HepG2 (cell line): ENCODE data around the gene TAF3. TPM values are rescaled to one million over a fixed set of nuclear protein-coding genes. Genes with fewer than 3 reads are reported as not detected.

Source experiments
- FOXA3 ChIP-seq: IDR thresholded peaks from 2 replicates; pipeline ENCODE4 v1.6.1; 2016; ENCODE audit warnings: missing genetic modification reagents, missing compliant biosample characterization
- GTF3A ChIP-seq: sonication (generic); formaldehyde crosslinking; conservative IDR thresholded peaks from 2 replicates; pipeline ENCODE4 v1.4.0; 2020; ENCODE audit warnings: mild to moderate bottlenecking, missing genetic modification reagents
- MED1 ChIP-seq: sonication (generic); formaldehyde crosslinking; IDR thresholded peaks from 2 replicates; pipeline ENCODE4 v1.4.0; 2020; ENCODE audit warnings: missing genetic modification reagents
- MLLT10 ChIP-seq: sonication (generic); formaldehyde crosslinking; IDR thresholded peaks from 2 replicates; pipeline ENCODE4 v1.4.0; 2020; ENCODE audit warnings: missing genetic modification reagents
- NR2F6 ChIP-seq, 2 experiments: IDR thresholded peaks; 2 replicates each; pipeline ENCODE4 v1.6.1; 2016; ENCODE audit warnings: antibody characterized with exemption in 1 of 2, mild to moderate bottlenecking in 1 of 2
- PCBP2 ChIP-seq: fragments of 200-400 bp; formaldehyde crosslinking; optimal IDR thresholded peaks from 2 replicates; pipeline ENCODE3; 2018; ENCODE audit warnings: low read length, low read depth; ENCODE audit not compliant: poor library complexity, severe bottlenecking
- SIX4 ChIP-seq: sonication (generic); formaldehyde crosslinking; IDR thresholded peaks from 2 replicates; pipeline ENCODE4 v1.4.0; 2020; ENCODE audit warnings: missing genetic modification reagents
- SP1 ChIP-seq, 2 experiments: fragments of 450-650 bp in 1 of 2; sonication (generic) in 1 of 2; formaldehyde crosslinking in 1 of 2; IDR thresholded peaks; 2 replicates each; pipeline versions ENCODE4 v1.4.0 to v1.6.1; 2016 to 2020; ENCODE audit warnings: missing genetic modification reagents in 1 of 2
- ZNF501 ChIP-seq: sonication (generic); formaldehyde crosslinking; IDR thresholded peaks from 2 replicates; pipeline ENCODE4 v1.5.1; 2020; ENCODE audit warnings: mild to moderate bottlenecking, moderate library complexity, missing genetic modification reagents
- ZNF670 ChIP-seq: sonication (generic); formaldehyde crosslinking; IDR thresholded peaks from 2 replicates; pipeline ENCODE4 v1.8.0; 2022; ENCODE audit warnings: mild to moderate bottlenecking, missing genetic modification reagents, borderline replicate concordance
- ZNF703 ChIP-seq: sonication (generic); formaldehyde crosslinking; IDR thresholded peaks from 2 replicates; pipeline ENCODE4 v1.5.1; 2020; ENCODE audit warnings: missing genetic modification reagents, mild to moderate bottlenecking, moderate library complexity, borderline replicate concordance
- polyA plus RNA-seq, 8 experiments: library from polyadenylated mRNA; depleted of rRNA in 3 of 8; stranded (reverse) in 7 of 8; unstranded in 1 of 8; fragments of >200 nt; fragmentation: Illumina TruSeq in 4 of 8; extraction: Trizol in 4 of 8; gene quantifications; 2 replicates each; pipeline versions ENCODE4 v1.2.1 to v1.2.3, GENCODE V29; 2011 to 2016; ENCODE audit warnings: low read depth in 4 of 8, missing spikeins in 1 of 8, mixed read lengths in 1 of 8; ENCODE audit not compliant: insufficient read depth in 1 of 8
- total RNA-seq, 5 experiments: library from RNA; depleted of rRNA; stranded (reverse); fragments of >200 nt; fragmentation: Illumina TruSeq; extraction: Trizol; gene quantifications; 2 replicates each; pipeline ENCODE4 v1.2.3, GENCODE V29; 2016; ENCODE audit warnings: low read depth in 1 of 5
- TF ChIP-seq, protein P1 (sequence below): sonication (generic); formaldehyde crosslinking; IDR thresholded peaks from 2 replicates; pipeline ENCODE4 v1.9.0; 2021; ENCODE audit warnings: missing genetic modification reagents, mild to moderate bottlenecking, borderline replicate concordance
- TF ChIP-seq, protein P2 (sequence below): sonication (generic); formaldehyde crosslinking; IDR thresholded peaks from 2 replicates; pipeline ENCODE4 v1.8.1; 2023; ENCODE audit warnings: mild to moderate bottlenecking, moderate library complexity, missing genetic modification reagents
- TF ChIP-seq, protein P3 (sequence below): sonication (generic); formaldehyde crosslinking; IDR thresholded peaks from 2 replicates; pipeline ENCODE4 v1.8.0; 2022; ENCODE audit warnings: missing genetic modification reagents, mild to moderate bottlenecking, inconsistent platforms, borderline replicate concordance
- TF ChIP-seq, protein P4 (sequence below): IDR thresholded peaks from 2 replicates; pipeline ENCODE4 v1.6.1; 2018; ENCODE audit warnings: missing genetic modification reagents, mild to moderate bottlenecking, missing compliant biosample characterization
- TF ChIP-seq, protein P5 (sequence below): sonication (generic); formaldehyde crosslinking; IDR thresholded peaks from 2 replicates; pipeline ENCODE4 v1.5.1; 2020; ENCODE audit warnings: missing genetic modification reagents, mild to moderate bottlenecking, borderline replicate concordance
- TF ChIP-seq, protein P6 (sequence below): sonication (generic); IDR thresholded peaks from 2 replicates; pipeline ENCODE4 v1.6.1; 2016; ENCODE audit warnings: low read depth, borderline replicate concordance
- TF ChIP-seq, protein P7 (sequence below): sonication (generic); formaldehyde crosslinking; IDR thresholded peaks from 2 replicates; pipeline ENCODE4 v1.9.0; 2021; ENCODE audit warnings: missing genetic modification reagents, mild to moderate bottlenecking, borderline replicate concordance

Gene TAF3
- total and polyA plus RNA-seq, 2 of the 13 experiments (the other 11 are each of a cell fraction or from before 2014, with no cell fraction given): 1.7 to 2.9 TPM

DNA sequence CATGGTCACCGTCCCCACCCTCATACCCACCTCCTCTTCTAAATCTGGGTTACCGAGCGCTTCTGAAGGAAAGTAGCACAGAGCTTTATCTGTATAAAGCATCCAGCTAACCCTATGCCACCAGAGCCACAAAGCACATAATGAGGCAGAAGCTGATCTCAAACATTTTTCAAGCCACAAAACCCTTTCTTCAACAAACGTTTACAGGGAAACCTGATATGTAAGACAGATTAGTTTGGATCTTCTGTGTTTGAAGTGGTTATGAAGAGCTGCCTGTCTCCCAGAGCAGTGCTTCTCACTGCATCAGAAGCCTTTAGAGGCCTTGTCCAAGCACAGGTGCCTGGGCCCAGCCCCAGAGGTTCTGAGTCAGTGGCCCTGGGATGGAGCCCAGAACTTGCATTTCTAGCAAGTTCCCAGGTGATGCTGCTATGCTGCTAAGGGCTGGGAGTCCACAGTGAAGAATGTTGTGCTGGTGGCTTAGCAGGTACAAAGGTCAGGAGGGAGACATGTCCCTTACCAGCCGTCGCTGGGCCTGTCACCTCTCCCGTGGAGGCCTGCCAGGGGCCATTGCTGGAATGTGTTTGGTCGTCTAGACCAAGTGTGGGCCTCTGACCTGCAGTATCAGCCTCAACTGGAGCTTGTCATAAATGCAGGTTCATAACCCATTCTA lies 90.4 kb downstream of the TAF3 start (continued):
- TF ChIP-seq ZNF501 (CRISPR knock-in tag) (peak; percentile 36; the same call in 1 of the 2 replicates), SP1 (IDR thresholded peaks at IDR 0.05) (no peak), SP1 (CRISPR knock-in tag; IDR thresholded peaks at IDR 0.05) (no peak), ZNF703 (CRISPR knock-in tag) (no peak), MED1 (CRISPR knock-in tag) (peak; percentile 52; the same call in 1 of the 2 replicates), GTF3A (CRISPR knock-in tag) (no peak), ZNF670 (CRISPR knock-in tag) (no peak), PCBP2 (no peak), NR2F6 (IDR thresholded peaks at IDR 0.05) (peak; percentile 56; the same call in 1 of the 2 replicates), NR2F6 (CRISPR knock-in tag; IDR thresholded peaks at IDR 0.05) (peak; percentile 73), FOXA3 (CRISPR knock-in tag) (peak; percentile 37; the same call in 1 of the 2 replicates), SIX4 (CRISPR knock-in tag) (no peak; the same call in 1 of the 2 replicates), MLLT10 (CRISPR knock-in tag) (no peak)
- TF ChIP-seq, protein P1, sequence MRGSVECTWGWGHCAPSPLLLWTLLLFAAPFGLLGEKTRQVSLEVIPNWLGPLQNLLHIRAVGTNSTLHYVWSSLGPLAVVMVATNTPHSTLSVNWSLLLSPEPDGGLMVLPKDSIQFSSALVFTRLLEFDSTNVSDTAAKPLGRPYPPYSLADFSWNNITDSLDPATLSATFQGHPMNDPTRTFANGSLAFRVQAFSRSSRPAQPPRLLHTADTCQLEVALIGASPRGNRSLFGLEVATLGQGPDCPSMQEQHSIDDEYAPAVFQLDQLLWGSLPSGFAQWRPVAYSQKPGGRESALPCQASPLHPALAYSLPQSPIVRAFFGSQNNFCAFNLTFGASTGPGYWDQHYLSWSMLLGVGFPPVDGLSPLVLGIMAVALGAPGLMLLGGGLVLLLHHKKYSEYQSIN (CRISPR knock-in tag): no peak
- TF ChIP-seq, protein P2, sequence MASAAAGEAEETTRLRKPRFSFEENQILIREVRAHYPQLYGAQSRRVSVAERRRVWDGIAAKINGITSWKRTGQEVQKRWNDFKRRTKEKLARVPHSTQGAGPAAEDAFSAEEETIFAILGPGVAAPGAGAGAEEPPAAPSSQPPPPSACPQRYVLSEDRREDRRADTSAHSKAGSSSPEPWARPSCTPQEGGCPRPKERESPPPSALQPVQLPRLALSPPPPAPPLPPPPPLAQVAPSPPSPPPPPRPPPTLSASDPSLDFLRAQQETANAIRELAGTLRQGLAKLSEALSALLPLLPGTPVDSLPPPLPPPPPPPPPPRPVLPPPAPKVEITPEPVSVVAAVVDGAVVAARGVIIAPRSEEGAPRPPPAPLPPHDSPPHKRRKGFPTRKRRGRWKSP (CRISPR knock-in tag): no peak
- TF ChIP-seq, protein P3, sequence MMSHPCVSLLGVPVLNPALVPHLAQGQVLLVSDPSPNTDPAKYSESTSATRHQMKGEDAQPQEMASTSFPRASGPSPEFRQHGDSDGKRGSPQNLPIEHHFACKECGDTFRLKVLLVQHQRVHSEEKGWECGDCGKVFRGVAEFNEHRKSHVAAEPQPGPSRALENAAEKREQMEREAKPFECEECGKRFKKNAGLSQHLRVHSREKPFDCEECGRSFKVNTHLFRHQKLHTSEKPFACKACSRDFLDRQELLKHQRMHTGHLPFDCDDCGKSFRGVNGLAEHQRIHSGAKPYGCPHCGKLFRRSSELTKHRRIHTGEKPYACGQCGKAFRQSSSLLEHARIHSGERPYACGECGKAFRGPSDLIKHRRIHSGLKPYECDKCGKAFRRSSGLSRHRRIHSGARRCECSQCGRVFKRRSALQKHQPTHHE (CRISPR knock-in tag): no peak
- TF ChIP-seq, protein P4, sequence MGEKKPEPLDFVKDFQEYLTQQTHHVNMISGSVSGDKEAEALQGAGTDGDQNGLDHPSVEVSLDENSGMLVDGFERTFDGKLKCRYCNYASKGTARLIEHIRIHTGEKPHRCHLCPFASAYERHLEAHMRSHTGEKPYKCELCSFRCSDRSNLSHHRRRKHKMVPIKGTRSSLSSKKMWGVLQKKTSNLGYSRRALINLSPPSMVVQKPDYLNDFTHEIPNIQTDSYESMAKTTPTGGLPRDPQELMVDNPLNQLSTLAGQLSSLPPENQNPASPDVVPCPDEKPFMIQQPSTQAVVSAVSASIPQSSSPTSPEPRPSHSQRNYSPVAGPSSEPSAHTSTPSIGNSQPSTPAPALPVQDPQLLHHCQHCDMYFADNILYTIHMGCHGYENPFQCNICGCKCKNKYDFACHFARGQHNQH (CRISPR knock-in tag): peak; percentile 48; the same call in 1 of the 2 replicates
- TF ChIP-seq, protein P5, sequence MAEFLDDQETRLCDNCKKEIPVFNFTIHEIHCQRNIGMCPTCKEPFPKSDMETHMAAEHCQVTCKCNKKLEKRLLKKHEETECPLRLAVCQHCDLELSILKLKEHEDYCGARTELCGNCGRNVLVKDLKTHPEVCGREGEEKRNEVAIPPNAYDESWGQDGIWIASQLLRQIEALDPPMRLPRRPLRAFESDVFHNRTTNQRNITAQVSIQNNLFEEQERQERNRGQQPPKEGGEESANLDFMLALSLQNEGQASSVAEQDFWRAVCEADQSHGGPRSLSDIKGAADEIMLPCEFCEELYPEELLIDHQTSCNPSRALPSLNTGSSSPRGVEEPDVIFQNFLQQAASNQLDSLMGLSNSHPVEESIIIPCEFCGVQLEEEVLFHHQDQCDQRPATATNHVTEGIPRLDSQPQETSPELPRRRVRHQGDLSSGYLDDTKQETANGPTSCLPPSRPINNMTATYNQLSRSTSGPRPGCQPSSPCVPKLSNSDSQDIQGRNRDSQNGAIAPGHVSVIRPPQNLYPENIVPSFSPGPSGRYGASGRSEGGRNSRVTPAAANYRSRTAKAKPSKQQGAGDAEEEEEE (CRISPR knock-in tag): no peak
- TF ChIP-seq, protein P6, sequence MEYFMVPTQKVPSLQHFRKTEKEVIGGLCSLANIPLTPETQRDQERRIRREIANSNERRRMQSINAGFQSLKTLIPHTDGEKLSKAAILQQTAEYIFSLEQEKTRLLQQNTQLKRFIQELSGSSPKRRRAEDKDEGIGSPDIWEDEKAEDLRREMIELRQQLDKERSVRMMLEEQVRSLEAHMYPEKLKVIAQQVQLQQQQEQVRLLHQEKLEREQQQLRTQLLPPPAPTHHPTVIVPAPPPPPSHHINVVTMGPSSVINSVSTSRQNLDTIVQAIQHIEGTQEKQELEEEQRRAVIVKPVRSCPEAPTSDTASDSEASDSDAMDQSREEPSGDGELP: peak; percentile 50; the same call in 1 of the 2 replicates
- TF ChIP-seq, protein P7, sequence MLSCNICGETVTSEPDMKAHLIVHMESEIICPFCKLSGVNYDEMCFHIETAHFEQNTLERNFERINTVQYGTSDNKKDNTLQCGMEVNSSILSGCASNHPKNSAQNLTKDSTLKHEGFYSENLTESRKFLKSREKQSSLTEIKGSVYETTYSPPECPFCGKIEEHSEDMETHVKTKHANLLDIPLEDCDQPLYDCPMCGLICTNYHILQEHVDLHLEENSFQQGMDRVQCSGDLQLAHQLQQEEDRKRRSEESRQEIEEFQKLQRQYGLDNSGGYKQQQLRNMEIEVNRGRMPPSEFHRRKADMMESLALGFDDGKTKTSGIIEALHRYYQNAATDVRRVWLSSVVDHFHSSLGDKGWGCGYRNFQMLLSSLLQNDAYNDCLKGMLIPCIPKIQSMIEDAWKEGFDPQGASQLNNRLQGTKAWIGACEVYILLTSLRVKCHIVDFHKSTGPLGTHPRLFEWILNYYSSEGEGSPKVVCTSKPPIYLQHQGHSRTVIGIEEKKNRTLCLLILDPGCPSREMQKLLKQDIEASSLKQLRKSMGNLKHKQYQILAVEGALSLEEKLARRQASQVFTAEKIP (CRISPR knock-in tag): no peak
